Bronchial epithelial cell (primary cell): ENCODE results near the gene NMRK1. TPM values are rescaled to one million over a fixed set of nuclear protein-coding genes. Genes with fewer than 3 reads are reported as not detected.

Source experiments
- DNase-seq: peaks from one replicate; pipeline ENCODE4 v3.0.0-alpha.2; 2010; ENCODE audit warnings: low read depth
- FAIRE-seq: peaks from 2 replicates; lab custom pipeline; 2011; peaks lifted over from hg19 to GRCh38; lab: Jason Lieb, UNC
- H3K27me3 ChIP-seq: 2 replicates; pipeline ENCODE4 v1.5.1; 2011; ENCODE audit warnings: low read length; ENCODE audit not compliant: control insufficient read depth, insufficient read depth
- H3K36me3 ChIP-seq: 2 replicates; pipeline ENCODE4 v1.5.1; 2011; ENCODE audit warnings: low read length; ENCODE audit not compliant: control insufficient read depth, insufficient read depth
- H3K4me3 ChIP-seq: 2 replicates; pipeline ENCODE4 v1.5.1; 2011; ENCODE audit warnings: mild to moderate bottlenecking, low read depth, low read length, control low read depth
- CTCF ChIP-seq: IDR thresholded peaks from 2 replicates; pipeline ENCODE4 v1.5.1; 2011; ENCODE audit warnings: mild to moderate bottlenecking, moderate library complexity, low read length, control low read depth, inconsistent platforms; ENCODE audit not compliant: insufficient read depth, severe bottlenecking
- total RNA-seq: library from RNA; depleted of rRNA; stranded (reverse); fragments of >200 nt; gene quantifications from 2 replicates; pipeline ENCODE4 v1.2.1, GENCODE V29; 2014

The NMRK1 gene
- total RNA-seq, 1 donor from 2014 or later, result 16.8 TPM

GRCh38 chr9:75067894-75068293 lies 20.1 kb downstream of the NMRK1 start:
- Histone ChIP-seq H3K27me3 (no peaks in the 10 kb centered on the region), H3K4me3 (no peak overlapping the region), H3K36me3 (peaks cover 4% of the 10 kb centered on the region)
- DNase-seq (no peak), FAIRE-seq (peak; percentile 13)
- TF ChIP-seq CTCF, result no peak

GRCh38 chr9:75065510-75065909 lies 22.4 kb downstream of the NMRK1 start:
- no peak for TF ChIP-seq CTCF
- FAIRE-seq (no peak), DNase-seq (no peak)
- Histone ChIP-seq H3K27me3 (no peaks in the 10 kb centered on the region), H3K36me3 (peaks cover 5% of the 10 kb centered on the region), H3K4me3 (no peak overlapping the region)

- no peak for FAIRE-seq
Measured at GRCh38 chr9:75064307-75065025, 23.5 kb downstream of the NMRK1 start.

GRCh38 chr9:75063556-75064305 lies 24.2 kb downstream of the NMRK1 start:
- FAIRE-seq, result no peak
- TF ChIP-seq CTCF, result no peak
- Histone ChIP-seq H3K4me3 (no peak overlapping the region), H3K27me3 (no peaks in the 10 kb centered on the region), H3K36me3 (peaks cover 5% of the 10 kb centered on the region)
- peak; percentile 68 for DNase-seq

More at GRCh38 chr9:75064307-75065025, 23.5 kb downstream of the NMRK1 start:
- Histone ChIP-seq H3K36me3 (peaks cover 5% of the 10 kb centered on the region), H3K27me3 (no peaks in the 10 kb centered on the region), H3K4me3 (no peak overlapping the region)
- no peak for TF ChIP-seq CTCF
- DNase-seq, result peak; percentile 30

GRCh38 chr9:75061169-75061568 lies 26.8 kb downstream of the NMRK1 start:
- H3K27me3 ChIP-seq, result no peaks in the 10 kb centered on the region
- H3K4me3 ChIP-seq, result no peak overlapping the region
- peaks cover 1% of the 10 kb centered on the region for H3K36me3 ChIP-seq
- DNase-seq, result no peak
- no peak for FAIRE-seq
- TF ChIP-seq CTCF, result no peak
